AG04450 (cell line): Measurements from ENCODE around the gene FBXL15. TPM values are rescaled to one million over a fixed set of nuclear protein-coding genes. Genes with fewer than 3 reads are reported as not detected.

Experiments used
- CTCF ChIA-PET: fragments of 300-600, 350-600 bp; formaldehyde crosslinking; extraction: SDS; loops from one replicate; lab custom pipeline; 2022; ENCODE audit warnings: antibody characterized with exemption, inconsistent platforms; lab: Charles Lee
- POLR2A ChIA-PET: fragments of 350-600 bp; formaldehyde crosslinking; extraction: SDS; loops from one replicate; lab custom pipeline; 2021; ENCODE audit warnings: antibody characterized with exemption, inconsistent platforms; lab: Yijun Ruan, JAX
- DNase-seq: peaks from one replicate; pipeline ENCODE4 v3.0.0-alpha.2; 2011; ENCODE audit warnings: low read depth, low spot score
- H3K27ac ChIP-seq: one replicate; pipeline ENCODE4 v1.5.1; 2012; ENCODE audit warnings: low read depth, low read length, control low read depth
- H3K27me3 ChIP-seq: one replicate; pipeline ENCODE4 v1.6.0; 2012; ENCODE audit warnings: low read length; ENCODE audit not compliant: control insufficient read depth, insufficient read depth
- H3K4me3 ChIP-seq: 2 replicates; pipeline ENCODE4 v1.5.1; 2011; ENCODE audit warnings: mild to moderate bottlenecking, low read depth, low read length, control low read depth
- H3K9me3 ChIP-seq: 2 replicates; pipeline ENCODE4 v1.5.1; 2012; ENCODE audit warnings: low read length; ENCODE audit not compliant: control insufficient read depth, insufficient read depth
- CTCF ChIP-seq: IDR thresholded peaks from 2 replicates; pipeline ENCODE4 v1.5.1; 2011; ENCODE audit warnings: low read depth, low read length, control low read depth, inconsistent platforms
- polyA plus RNA-seq: library from polyadenylated mRNA; depleted of rRNA; stranded (reverse); fragments of >200 nt; gene quantifications from 2 replicates; pipeline ENCODE4 v1.2.3, GENCODE V29; 2011

FBXL15 gene
- polyA plus RNA-seq, 1 experiment = 2.7 TPM

- H3K27me3 ChIP-seq = peaks cover 57% of the 10 kb centered on the region
Measured at GRCh38 chr10:102413053-102413705, 7.5 kb upstream of the FBXL15 start.

GRCh38 chr10:102413806-102414561, 6.7 kb upstream of the FBXL15 start:
- TF ChIP-seq CTCF = no peak
- no peak for DNase-seq
- ChIA-PET POLR2A (interaction anchor here (0.6 kb wide), 1 partner anchor 170 kb away, joined by 9 read pairs; no protein-coding TSS in a partner anchor), CTCF (interaction anchor here (1.3 to 1.7 kb wide), 2 partner anchors 14 to 184 kb away, joined by 4 read pairs; no protein-coding TSS in a partner anchor)
- no peak overlapping the region for H3K4me3 ChIP-seq
- H3K9me3 ChIP-seq = no peaks in the 10 kb centered on the region; the same call in 1 of the 2 replicates
- H3K27ac ChIP-seq = no peak overlapping the region
- H3K27me3 ChIP-seq = peaks cover 65% of the 10 kb centered on the region

More at GRCh38 chr10:102413053-102413705, 7.5 kb upstream of the FBXL15 start:
- ChIA-PET CTCF (interaction anchor here (1.3 to 1.4 kb wide), 2 partner anchors 14 to 244 kb away, joined by 3 to 4 read pairs; no protein-coding TSS in a partner anchor), POLR2A (interaction anchor here (0.6 kb wide), 1 partner anchor 170 kb away, joined by 9 read pairs; no protein-coding TSS in a partner anchor)
- H3K4me3 ChIP-seq = no peak overlapping the region
- TF ChIP-seq CTCF = no peak
- H3K27ac ChIP-seq = no peak overlapping the region
- no peaks in the 10 kb centered on the region; the same call in 1 of the 2 replicates for H3K9me3 ChIP-seq
- DNase-seq = no peak

GRCh38 chr10:102414749-102415148, 5.9 kb upstream of the FBXL15 start:
- H3K9me3 ChIP-seq = no peaks in the 10 kb centered on the region; the same call in 1 of the 2 replicates
- no peak overlapping the region for H3K4me3 ChIP-seq
- DNase-seq = no peak
- ChIA-PET CTCF (interaction anchor here (1.2 to 1.7 kb wide), 2 partner anchors 185 to 244 kb away, joined by 3 to 4 read pairs; no protein-coding TSS in a partner anchor), POLR2A (no interaction called here)
- TF ChIP-seq CTCF = no peak
- peaks cover 66% of the 10 kb centered on the region for H3K27me3 ChIP-seq
- no peak overlapping the region for H3K27ac ChIP-seq

GRCh38 chr10:102416283-102416682, 4.4 kb upstream of the FBXL15 start:
- ChIA-PET POLR2A (interaction anchor here (0.5 kb wide), 1 partner anchor 17 kb away, joined by 4 read pairs; no protein-coding TSS in a partner anchor), CTCF (no interaction called here)
- no peak for TF ChIP-seq CTCF
- H3K9me3 ChIP-seq = no peaks in the 10 kb centered on the region; the same call in 1 of the 2 replicates
- peaks cover 60% of the 10 kb centered on the region for H3K27me3 ChIP-seq
- H3K4me3 ChIP-seq = no peak overlapping the region
- no peak for DNase-seq
- no peak overlapping the region for H3K27ac ChIP-seq
